GM12878 (cell line): ENCODE measurements around the gene EPB41L4B. TPM values are rescaled to one million over a fixed set of nuclear protein-coding genes. Genes with fewer than 3 reads are reported as not detected.

ENCODE experiments used
- ATAC-seq: fragments of 200-7000 bp; cut with Tn5 transposase; 3 replicates; pipeline ENCODE4 v1.9.1; 2020; ENCODE audit warnings: mild to moderate bottlenecking, moderate library complexity
- BruUV-seq: library from RNA; stranded (reverse); fragments of 400-500 nt; replicated peaks from 2 replicates; lab custom pipeline; 2021; lab: Mats Ljungman, UMichigan
- CTCF ChIA-PET: fragments of 300-600 bp; sonication (Branson Sonifier 250); formaldehyde crosslinking; extraction: SDS; loops from one replicate; lab custom pipeline; 2021; ENCODE audit warnings: inconsistent platforms; lab: Yijun Ruan, JAX
- POLR2A ChIA-PET: fragments of 350-600 bp; formaldehyde crosslinking; extraction: SDS; loops from one replicate; lab custom pipeline; 2021; ENCODE audit warnings: inconsistent platforms; lab: Charles Lee
- RAD21 ChIA-PET: fragments of 300-600 bp; sonication (Branson Sonifier 250); formaldehyde crosslinking; loops from one replicate; lab custom pipeline; 2023; ENCODE audit warnings: antibody characterized with exemption; ENCODE audit not compliant: unreplicated experiment; lab: Charles Lee
- SMC1A ChIA-PET: fragments of 300-600 bp; sonication (Branson Sonifier 250); formaldehyde crosslinking; loops from one replicate; lab custom pipeline; 2023; ENCODE audit not compliant: unreplicated experiment, uncharacterized antibody; lab: Charles Lee
- DNase-seq: peaks from one replicate; pipeline ENCODE4 v3.0.0-alpha.2; 2011; ENCODE audit warnings: low read depth, low spot score
- FAIRE-seq: peaks from 3 replicates; lab custom pipeline; 2011; peaks lifted over from hg19 to GRCh38; lab: Jason Lieb, UNC
- H2AFZ ChIP-seq: 2 replicates; pipeline ENCODE4 v1.6.0; 2011; ENCODE audit warnings: low read depth, low read length, control low read depth; ENCODE audit not compliant: control insufficient read depth
- H3K27ac ChIP-seq: 2 replicates; pipeline ENCODE4 v1.5.1; 2011; ENCODE audit warnings: control low read depth; ENCODE audit not compliant: control insufficient read depth, insufficient read depth
- H3K27me3 ChIP-seq, 2 experiments: replicated peaks in 1 of 2; 2 replicates each; pipeline versions ENCODE4 v1.6.0 to v1.6.1; 2011; ENCODE audit warnings: low read length in 1 of 2; ENCODE audit not compliant: control insufficient read depth in 2 of 2, insufficient read depth in 2 of 2
- H3K36me3 ChIP-seq, 2 experiments: 2 replicates each; pipeline ENCODE4 v1.5.1; 2011; ENCODE audit warnings: low read length in 1 of 2; ENCODE audit not compliant: control insufficient read depth in 2 of 2, insufficient read depth in 2 of 2
- H3K4me1 ChIP-seq: 2 replicates; pipeline ENCODE4 v1.6.1; 2011; ENCODE audit warnings: mild to moderate bottlenecking, low read length, moderate library complexity, mixed read lengths; ENCODE audit not compliant: control insufficient read depth, insufficient read depth
- H3K4me2 ChIP-seq: 2 replicates; pipeline ENCODE4 v1.6.0; 2011; ENCODE audit warnings: control low read depth; ENCODE audit not compliant: control insufficient read depth, insufficient read depth
- H3K4me3 ChIP-seq: fragments of 200-600 bp; sonication (generic); 2 replicates; pipeline ENCODE4 v1.5.1; 2016
- H3K79me2 ChIP-seq: 2 replicates; pipeline ENCODE4 v1.6.0; 2011; ENCODE audit warnings: low read length; ENCODE audit not compliant: control insufficient read depth, insufficient read depth
- H3K9ac ChIP-seq: 2 replicates; pipeline ENCODE4 v1.8.0; 2011; ENCODE audit warnings: low read length, control low read depth, mixed read lengths; ENCODE audit not compliant: control insufficient read depth, insufficient read depth
- H3K9me3 ChIP-seq: replicated peaks from 3 replicates; pipeline ENCODE4 v1.5.1; 2011; ENCODE audit warnings: mild to moderate bottlenecking, low read length; ENCODE audit not compliant: control insufficient read depth, insufficient read depth
- H4K20me1 ChIP-seq: 2 replicates; pipeline ENCODE4 v1.6.0; 2011; ENCODE audit not compliant: control insufficient read depth, insufficient read depth
- EP300 ChIP-seq, 2 experiments: fragments of 150-350 bp in 1 of 2; IDR thresholded peaks; 2 replicates each; pipeline ENCODE4 v1.6.1; 2011 to 2012; ENCODE audit warnings: low read depth in 2 of 2, low read length in 2 of 2, borderline replicate concordance in 1 of 2, improper control_type of control experiment in 1 of 2, inconsistent platforms in 1 of 2; ENCODE audit not compliant: control insufficient read depth in 1 of 2
- RUNX3 ChIP-seq: IDR thresholded peaks from 2 replicates; pipeline ENCODE4 v1.6.1; 2012; ENCODE audit warnings: low read length, inconsistent platforms
- SIX5 ChIP-seq: IDR thresholded peaks from 2 replicates; pipeline ENCODE4 v1.6.1; 2011; ENCODE audit warnings: mild to moderate bottlenecking, low read depth, low read length, moderate library complexity; ENCODE audit not compliant: severe bottlenecking
- TAF1 ChIP-seq: IDR thresholded peaks from 2 replicates; pipeline ENCODE4 v1.6.1; 2011; ENCODE audit warnings: mild to moderate bottlenecking, low read depth, low read length, borderline replicate concordance
- WGBS: methylation state at CpG from one replicate; pipeline ENCODE4 v1.1.6; 2016; ENCODE audit warnings: low lambda C conversion rate; ENCODE audit not compliant: insufficient replicate concordance, insufficient coverage; ENCODE audit errors: missing lambda C conversion rate; 5-methylcytosine and 5-hydroxymethylcytosine counted together
- in situ Hi-C: fragments of 300-500 bp; cut with MboI; formaldehyde crosslinking; loops from 9 replicates; pipeline ENCODE4 v1.14.3; 2018; ENCODE audit warnings: mixed read lengths
- intact Hi-C: fragments of 100-400 bp; cut with micrococcal nuclease; formaldehyde crosslinking; loops from one replicate; pipeline ENCODE4 v1.14.2; 2022; ENCODE audit not compliant: unreplicated experiment
- polyA plus RNA-seq, 11 experiments: library from polyadenylated mRNA; depleted of rRNA in 4 of 11; unstranded in 6 of 11; stranded (reverse) in 5 of 11; fragments of >200 nt; fragmentation: Nextera tagmentation in 4 of 11; fragmentation: Illumina TruSeq in 1 of 11; extraction: Ambion mirVana in 4 of 11; extraction: Trizol in 1 of 11; gene quantifications; 1 replicate in 1 of 11; 2 replicates in 10 of 11; pipeline versions ENCODE4 v1.2.1 to v1.2.3, GENCODE V29; 2011 to 2016; ENCODE audit warnings: inconsistent platforms in 2 of 11, missing spikeins in 2 of 11, low read depth in 1 of 11
- total RNA-seq, 4 experiments: library from RNA; depleted of rRNA in 3 of 4; stranded (reverse); fragments of >200 nt in 3 of 4; fragmentation: Illumina TruSeq in 1 of 4; extraction: Trizol in 1 of 4; gene quantifications; 2 replicates each; pipeline versions ENCODE4 v1.2.1 to v1.2.3, GENCODE V29; 2013 to 2021
- TF ChIP-seq, protein P1 (sequence below): IDR thresholded peaks from 2 replicates; pipeline ENCODE4 v1.6.1; 2012; ENCODE audit warnings: improper control_type of control experiment, low read depth, low read length; ENCODE audit not compliant: insufficient replicate concordance

Gene EPB41L4B
- total and polyA plus RNA-seq, 10 of the 15 experiments (the other 5 are each of a cell fraction or from before 2014, with no cell fraction given): 0.04 to 0.75 (median 0.13) TPM; not detected in 1

DNA sequence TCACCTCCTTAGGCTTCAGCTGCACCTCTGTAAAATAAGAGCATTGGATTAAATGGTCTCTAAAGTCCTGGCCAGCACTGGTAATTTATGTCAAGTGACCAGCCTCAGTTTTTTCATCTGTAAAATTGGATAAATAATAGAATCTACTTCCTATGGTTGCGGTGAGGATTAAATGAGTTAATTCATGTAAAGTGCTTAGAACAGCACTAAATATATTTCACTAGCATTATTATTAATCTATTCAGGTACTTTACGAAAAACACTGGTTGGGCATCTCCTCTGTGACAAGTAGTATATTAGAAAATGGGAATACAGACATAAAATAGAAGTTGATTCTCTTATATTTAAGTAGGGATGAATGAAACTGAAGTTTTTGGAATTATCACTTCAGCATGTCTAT lies 187.3 kb downstream of the EPB41L4B start:
- FAIRE-seq: no peak
- POLR2A ChIA-PET: no interaction called here

More for the DNA sequence above, 187.3 kb downstream of the EPB41L4B start:
- no peak overlapping the region for H3K4me3 ChIP-seq
- no peaks in the 10 kb centered on the region for H3K79me2 ChIP-seq
- H4K20me1 ChIP-seq: no peaks in the 10 kb centered on the region
- H3K36me3 ChIP-seq: no peaks in the 10 kb centered on the region
- DNase-seq (no peak), ATAC-seq (no peak)
- H3K4me1 ChIP-seq: no peaks in the 10 kb centered on the region
- H3K9me3 ChIP-seq: no peaks in the 10 kb centered on the region
- TF ChIP-seq EP300 (IDR thresholded peaks at IDR 0.05; ENCODE audit: borderline replicate concordance in 1 of 2, control insufficient read depth in 1 of 2, low read depth in 2 of 2, low read length in 2 of 2) (no peak), RUNX3 (no peak), TAF1 (no peak), SIX5 (no peak)
- TF ChIP-seq, protein P1, sequence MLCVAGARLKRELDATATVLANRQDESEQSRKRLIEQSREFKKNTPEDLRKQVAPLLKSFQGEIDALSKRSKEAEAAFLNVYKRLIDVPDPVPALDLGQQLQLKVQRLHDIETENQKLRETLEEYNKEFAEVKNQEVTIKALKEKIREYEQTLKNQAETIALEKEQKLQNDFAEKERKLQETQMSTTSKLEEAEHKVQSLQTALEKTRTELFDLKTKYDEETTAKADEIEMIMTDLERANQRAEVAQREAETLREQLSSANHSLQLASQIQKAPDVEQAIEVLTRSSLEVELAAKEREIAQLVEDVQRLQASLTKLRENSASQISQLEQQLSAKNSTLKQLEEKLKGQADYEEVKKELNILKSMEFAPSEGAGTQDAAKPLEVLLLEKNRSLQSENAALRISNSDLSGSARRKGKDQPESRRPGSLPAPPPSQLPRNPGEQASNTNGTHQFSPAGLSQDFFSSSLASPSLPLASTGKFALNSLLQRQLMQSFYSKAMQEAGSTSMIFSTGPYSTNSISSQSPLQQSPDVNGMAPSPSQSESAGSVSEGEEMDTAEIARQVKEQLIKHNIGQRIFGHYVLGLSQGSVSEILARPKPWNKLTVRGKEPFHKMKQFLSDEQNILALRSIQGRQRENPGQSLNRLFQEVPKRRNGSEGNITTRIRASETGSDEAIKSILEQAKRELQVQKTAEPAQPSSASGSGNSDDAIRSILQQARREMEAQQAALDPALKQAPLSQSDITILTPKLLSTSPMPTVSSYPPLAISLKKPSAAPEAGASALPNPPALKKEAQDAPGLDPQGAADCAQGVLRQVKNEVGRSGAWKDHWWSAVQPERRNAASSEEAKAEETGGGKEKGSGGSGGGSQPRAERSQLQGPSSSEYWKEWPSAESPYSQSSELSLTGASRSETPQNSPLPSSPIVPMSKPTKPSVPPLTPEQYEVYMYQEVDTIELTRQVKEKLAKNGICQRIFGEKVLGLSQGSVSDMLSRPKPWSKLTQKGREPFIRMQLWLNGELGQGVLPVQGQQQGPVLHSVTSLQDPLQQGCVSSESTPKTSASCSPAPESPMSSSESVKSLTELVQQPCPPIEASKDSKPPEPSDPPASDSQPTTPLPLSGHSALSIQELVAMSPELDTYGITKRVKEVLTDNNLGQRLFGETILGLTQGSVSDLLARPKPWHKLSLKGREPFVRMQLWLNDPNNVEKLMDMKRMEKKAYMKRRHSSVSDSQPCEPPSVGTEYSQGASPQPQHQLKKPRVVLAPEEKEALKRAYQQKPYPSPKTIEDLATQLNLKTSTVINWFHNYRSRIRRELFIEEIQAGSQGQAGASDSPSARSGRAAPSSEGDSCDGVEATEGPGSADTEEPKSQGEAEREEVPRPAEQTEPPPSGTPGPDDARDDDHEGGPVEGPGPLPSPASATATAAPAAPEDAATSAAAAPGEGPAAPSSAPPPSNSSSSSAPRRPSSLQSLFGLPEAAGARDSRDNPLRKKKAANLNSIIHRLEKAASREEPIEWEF: no peak
- no TSS peak for BruUV-seq
- no peak overlapping the region for H2AFZ ChIP-seq
- H3K27me3 ChIP-seq: no peaks in the 10 kb centered on the region
- WGBS: 50% methylated on average over 2 of the region's 2 CpGs
- H3K27ac ChIP-seq: no peak overlapping the region
- CTCF ChIA-PET: no interaction called here
- SMC1A ChIA-PET: no interaction called here
- intact Hi-C loops: no loop called here
- no peak overlapping the region for H3K4me2 ChIP-seq
- RAD21 ChIA-PET: no interaction called here
- H3K9ac ChIP-seq: no peak overlapping the region
- in situ Hi-C loops: no loop called here
